Measurements from ENCODE around the gene SCP2.

SCP2 gene, protein sequence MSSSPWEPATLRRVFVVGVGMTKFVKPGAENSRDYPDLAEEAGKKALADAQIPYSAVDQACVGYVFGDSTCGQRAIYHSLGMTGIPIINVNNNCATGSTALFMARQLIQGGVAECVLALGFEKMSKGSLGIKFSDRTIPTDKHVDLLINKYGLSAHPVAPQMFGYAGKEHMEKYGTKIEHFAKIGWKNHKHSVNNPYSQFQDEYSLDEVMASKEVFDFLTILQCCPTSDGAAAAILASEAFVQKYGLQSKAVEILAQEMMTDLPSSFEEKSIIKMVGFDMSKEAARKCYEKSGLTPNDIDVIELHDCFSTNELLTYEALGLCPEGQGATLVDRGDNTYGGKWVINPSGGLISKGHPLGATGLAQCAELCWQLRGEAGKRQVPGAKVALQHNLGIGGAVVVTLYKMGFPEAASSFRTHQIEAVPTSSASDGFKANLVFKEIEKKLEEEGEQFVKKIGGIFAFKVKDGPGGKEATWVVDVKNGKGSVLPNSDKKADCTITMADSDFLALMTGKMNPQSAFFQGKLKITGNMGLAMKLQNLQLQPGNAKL

DNA sequence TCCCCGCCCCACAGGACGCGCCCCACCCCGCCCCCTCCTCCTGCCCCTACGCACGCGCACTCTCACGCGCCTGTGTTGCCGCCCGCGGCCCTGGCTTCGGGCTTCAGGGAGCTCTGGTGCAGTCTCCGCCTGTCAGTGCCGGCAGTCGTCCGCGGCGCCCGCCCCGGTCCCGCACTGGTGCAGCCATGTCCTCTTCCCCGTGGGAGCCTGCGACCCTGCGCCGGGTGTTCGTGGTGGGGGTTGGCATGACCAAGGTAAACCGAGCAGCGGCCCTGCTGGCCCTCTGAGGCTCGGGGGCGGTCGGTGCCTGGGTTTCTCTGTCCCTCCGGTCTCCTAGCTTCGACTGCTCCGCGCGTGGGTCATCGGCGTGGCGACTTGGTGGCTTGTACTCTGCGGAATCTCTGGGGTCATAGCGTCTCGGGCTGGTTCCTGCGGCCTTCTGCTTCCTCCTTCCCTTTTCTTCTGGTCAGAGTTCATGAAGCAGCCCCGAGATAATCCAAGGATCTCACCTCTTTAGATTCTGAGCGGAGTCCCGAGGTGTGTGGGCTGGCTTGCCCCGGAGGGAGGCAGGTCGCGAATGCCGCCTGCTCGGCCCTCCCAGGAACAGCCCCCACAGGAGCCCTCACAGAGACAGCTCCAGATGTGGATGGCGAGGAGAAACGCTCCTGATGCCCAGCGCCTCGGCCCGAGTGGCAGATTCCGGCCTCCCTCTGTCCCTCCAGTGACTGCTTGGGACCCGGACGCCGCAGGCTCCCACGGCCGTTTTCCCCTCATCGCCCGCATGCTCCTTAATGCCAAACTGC is at the start of gene SCP2:
SCP2 (plus strand) TSS at position 65 of the 803 bp plus-strand sequence; CDS start at position 186, 121 bp downstream.
- peak; percentile 60 to 76 for DNase-seq

DNA sequence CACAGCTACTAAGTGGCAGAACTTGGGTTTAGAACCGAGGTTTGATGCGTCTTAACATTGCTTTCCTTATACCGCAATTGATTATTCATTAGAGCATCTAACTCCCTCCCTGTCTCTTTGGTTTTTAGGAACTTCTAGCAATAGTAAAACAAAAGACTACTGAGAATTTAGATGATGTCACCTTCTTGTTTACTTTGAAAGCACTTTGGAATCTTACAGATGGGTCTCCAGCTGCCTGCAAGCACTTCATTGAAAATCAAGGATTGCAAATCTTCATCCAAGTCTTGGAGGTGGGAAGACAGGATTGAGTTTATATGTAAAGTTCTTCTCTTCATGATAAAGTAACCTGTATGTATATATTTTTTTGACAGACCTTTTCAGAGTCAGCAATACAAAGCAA is 49.5 kb upstream of the SCP2 start:
- no peak for DNase-seq

DNA sequence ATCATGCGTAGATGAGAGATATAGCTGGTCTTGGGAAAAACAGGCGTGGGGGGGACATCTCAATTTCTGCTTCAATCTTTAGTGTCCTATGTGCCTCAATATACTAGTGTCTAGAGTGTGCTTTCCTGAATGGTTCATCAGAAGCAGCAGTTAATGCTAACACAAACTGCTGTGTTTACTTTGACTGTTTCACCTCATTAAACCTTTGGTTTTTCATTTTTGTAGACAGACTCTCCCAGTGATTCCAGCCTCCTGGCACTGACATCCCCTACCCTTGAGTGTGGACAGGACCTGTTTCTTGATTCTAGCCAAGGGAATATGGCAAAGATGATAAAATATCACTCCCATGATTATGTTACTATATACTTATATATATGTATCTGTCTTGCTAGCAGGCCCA is 46.9 kb upstream of the SCP2 start:
- peak in 1 of 2 experiments; percentile 48 for DNase-seq

DNA sequence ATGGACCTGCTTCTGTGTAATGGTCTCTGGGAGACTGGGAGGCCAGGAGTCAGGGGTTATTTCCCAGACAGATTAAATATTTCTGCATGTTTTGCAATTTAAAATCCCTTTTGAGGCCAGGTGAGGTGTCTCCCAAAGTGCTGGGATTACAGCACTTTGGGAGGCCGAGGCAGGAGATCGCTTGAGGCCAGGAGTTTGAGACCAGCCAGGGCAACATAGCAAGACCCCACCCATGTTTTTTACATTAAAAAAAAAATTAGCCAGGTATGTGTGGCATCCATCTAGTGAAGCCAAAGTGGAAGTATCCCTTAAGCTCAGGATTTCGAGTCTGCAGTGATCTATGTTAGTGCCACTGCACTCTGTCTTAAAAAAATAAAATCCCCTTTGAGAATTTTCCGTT is 39.6 kb upstream of the SCP2 start:
- DNase-seq, result no peak

DNA sequence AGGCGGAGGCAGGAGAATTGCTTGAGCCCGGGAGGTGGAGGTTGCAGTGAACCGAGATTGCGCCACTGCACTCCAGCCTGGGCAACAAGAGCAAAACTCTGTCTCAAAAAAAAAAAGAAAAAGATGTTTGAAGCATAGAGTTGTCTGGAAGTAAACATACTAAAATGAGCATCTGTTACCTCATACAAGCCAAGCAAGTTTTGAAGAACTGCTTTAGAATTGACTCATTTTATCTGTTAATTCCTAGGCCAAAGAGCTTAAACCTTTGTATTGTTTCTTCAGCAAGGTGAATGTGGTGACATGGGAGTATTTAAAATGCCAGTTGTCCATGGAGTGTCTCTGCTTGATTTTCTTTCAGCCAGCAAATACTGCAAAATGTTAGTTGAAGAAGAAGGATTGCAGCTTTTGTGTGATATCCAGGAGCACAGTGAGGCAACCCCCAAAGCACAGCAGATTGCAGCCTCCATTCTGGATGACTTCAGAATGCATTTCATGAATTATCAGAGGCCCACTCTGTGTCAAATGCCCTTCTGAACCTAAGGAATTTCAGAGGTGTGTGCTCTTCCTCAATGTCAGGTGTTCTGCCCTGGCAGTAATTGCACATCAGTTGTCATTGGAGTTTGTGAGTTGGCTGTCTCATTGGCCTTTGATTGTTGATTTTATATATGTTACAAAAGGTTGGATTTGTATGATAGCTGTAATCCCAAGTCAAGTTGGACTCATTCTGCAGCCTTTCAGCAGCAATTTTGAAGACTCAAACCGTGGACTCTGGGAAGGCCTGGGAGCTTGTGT is 34.5 kb upstream of the SCP2 start:
- DNase-seq, result no peak

DNA sequence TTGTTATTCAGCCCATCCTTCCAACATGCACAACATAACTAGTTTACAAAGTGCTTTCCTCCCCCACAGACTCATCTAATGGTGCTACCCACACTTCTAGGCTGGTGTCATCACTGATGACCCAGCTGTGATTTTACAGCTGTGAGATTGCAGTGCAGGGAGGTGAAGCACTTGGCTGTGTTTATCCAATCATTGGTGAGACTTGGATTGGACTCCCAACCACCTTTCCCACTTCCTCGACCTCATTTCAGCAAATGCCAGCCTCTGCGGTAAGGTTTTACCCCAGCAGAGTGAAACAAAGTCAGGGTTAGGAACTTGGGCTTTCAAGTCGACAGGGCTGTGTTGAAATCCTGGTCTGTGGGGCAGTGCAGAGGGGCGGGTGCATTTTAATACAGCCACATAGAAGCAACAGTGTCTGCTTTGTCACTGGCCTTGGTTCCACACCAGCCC is 27.6 kb upstream of the SCP2 start:
- no peak for DNase-seq

DNA sequence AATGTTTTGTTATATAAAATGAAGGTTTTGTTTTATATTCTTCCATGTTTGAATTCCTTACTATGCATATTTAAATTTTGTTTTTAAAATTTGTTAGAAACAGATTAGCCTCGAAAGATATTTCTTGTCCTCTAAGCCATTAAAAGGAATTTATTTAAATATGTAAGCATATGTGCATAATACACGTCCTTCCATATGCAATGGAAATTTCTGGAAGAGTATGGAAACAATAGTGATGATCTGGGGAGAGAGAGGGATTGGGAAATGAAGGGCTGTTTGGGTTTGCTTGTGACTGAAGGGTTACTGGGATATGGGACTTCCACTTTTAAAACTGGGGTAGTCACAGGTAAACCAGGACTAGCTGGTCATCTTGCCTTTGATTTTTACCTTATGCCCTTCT is 26.7 kb upstream of the SCP2 start:
- DNase-seq, result no peak

DNA sequence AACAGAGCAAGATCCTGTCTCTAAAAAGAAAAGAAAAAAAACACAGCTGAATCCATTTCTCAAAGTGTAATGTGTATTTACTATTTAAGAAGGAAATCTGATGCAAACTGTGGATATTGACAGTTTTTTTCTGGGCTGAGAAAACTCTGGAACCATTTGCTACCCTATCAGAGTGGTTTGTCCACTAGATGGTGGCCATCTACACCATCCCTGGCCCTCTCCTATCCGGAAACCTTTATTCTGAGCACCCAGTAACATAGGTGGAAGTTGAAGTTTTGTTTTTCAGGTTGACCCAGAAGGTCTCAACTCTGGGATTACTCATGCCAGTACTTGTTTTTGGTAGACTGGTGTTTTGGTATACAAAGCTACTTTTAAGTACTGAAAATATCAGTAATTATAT is 25.7 kb upstream of the SCP2 start:
- no peak for DNase-seq

DNA sequence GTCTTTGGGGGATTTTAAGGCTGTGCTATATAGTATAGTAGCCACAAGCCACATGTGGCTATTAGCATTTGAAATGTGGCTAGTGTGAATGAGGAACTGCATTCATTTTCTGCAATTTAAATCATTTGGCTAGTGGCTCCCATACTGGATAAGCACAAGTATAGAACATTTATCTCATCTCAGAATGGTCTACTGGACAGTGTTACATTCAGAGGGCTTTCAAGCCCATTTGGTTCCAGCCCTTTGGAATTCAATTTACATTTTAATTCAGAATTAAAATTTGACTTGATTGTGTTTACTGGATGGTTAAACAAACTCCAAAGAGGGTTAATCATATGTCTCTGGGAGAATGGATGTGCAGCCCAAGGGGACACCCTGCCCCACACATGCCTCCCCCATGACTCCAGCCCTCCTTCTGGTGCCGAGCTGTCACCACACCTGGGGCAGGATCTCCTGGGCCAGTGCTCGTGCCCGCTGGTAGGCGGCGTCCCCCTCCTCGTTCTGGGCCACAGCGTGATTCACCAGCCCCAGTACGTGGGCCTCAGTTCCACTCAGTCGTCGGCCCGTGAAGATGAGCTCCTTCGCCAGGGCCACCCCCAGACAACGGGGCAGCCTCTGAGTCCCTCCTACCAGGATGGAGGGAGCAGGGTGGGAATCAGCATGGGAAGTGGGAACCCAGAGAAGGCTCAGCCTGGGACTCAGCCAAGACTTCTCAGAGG is 22.7 kb upstream of the SCP2 start:
- no peak for DNase-seq

DNA sequence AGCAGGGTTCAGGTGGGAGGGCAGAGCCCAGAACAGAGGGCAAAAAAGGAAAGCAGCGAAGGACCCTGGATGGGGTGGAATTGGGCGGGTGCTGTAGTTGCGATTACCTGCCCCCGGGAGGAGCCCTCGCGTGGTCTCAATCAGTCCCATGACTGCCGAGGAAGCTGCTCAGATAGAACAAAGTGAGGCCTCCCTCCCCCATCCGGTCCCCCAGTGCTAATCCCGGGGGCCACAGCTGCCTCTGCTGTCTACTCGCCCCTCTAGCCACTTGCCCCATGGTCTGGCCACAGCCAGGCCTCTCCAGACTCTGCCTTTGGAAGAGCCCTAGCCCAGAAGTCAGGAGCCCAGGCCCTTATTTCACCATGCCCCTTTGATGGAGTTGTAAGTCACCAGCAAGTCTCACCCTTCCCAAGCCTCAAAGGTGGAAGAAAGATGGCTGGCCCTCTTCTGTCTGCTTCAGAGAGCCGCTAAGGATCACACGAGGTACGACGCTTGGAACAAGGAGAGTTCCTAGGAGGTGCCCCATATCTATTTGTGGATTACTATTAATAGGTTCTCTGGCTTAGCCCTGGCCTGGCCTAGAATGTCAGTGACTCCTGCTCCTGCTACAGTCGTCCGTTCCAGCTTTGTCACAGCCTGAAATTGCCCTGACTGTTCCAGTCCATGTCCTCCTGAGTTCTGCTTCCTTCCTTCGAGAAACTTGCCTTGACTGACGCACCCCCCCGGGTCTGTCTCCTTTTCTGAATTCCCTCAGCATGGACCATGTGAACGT is 22.0 kb upstream of the SCP2 start:
- DNase-seq, result peak; percentile 39 to 40

DNA sequence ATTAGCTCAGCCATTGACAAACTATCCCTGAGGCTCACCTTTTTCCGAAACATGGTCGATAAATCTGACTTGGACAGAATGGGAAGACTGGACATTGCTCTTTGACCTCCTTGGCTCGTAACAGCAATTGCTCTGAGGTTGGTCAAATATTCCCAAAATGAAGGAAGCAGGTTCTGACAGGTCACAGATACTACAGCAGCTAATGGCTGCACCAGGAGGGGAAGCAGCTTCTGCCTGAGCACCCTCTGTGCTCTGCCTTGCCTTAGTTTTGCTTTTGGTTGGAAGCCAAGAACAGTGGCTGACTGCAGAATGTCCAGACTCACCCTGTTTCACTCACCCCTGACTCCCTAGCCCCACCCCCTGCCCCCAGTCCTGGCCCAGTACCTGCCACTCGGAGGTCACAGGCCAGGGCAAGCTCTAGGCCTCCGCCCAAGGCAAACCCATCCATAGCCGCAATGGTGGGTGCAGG is 20.9 kb upstream of the SCP2 start:
- no peak for DNase-seq

DNA sequence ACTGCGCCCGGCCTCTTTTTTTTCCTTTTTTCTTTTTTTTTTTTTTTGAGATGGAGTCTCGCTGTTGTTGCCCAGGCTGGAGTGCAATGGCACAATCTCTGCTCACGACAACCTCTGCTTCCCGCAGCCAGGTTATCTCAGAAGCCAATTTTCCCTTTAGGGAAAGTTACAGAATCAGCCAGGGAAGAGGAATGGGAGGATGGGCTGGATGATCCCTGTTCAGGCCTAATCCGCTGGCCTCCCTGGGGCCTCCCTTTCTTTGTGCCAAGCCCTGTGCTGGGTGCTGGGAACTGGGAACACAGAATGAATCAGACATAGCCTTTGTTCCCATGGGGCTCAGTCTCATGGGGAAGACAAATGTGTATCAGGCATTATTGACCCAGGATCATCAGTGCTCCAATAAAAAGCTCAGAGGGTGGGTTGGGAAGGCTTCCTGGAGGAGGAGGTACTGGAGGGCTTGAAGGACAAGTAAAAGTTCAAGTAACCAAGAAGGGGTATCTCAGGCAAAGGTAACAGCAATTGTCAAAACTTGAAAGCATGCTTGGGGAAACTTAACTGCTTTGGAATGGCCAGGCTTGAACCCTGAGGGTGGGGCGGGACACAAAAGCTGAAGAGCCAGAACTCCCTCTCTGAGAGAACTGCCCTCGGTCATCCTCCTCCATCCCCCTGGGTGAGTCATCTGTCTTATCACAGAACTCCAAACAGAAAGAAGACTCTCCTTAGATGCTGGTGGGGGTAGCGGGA is 19.8 kb upstream of the SCP2 start:
- no peak for DNase-seq

DNA sequence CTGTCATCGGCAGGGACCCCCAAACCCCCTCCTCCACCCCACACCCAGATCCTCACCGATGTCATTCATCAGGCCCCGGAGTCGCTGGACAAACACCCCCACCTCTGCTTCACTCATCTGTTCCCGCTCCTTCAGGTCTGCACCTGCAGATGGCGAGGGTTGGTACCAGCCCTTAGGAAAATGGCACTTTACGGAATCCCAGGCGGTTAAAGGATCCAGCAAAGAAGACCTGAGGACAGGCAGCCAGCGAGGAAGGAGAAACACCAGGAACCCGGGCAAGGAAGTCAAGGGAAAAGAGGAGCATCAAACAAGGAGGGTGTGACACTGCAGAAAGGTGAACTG is 19.3 kb upstream of the SCP2 start:
- DNase-seq, result no peak

DNA sequence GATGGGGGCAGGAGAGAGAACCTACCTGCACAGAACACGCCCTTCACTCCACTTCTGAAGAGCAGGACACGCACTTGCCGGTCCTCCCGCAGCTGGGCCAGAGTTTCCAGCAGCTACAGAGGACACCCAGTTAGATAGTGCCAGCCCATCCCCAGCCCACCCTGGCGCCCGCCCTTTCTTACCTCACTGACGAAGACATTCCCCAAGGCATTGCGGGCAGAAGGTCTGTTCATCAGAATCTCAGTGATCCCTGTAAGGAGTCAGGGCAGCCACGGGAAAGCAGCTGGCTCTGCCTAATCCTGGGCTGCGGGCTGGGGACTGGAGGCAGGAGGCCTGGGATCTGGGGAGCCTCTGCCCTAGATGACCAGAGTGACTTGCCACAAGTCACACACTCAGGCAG is 15.5 kb upstream of the SCP2 start:
- no peak for DNase-seq

DNA sequence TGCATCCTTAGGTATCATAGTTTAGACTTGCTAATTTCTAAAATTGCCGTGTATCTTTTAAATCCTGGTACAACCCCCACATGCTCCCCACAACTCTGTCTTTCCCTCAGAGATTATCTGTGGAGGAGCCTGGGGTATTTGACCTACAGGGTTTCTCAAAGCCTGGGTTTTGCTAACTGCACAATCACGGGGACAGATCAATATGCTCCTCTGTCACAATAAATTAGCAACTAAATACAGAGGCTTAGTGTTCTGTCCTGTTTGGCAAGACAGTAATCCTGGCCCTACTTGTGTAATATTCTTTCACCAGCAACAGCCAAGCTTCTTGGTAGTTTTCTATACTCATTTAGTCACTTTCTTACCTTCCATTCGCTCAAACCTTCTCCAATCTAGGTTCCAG is 14.1 kb upstream of the SCP2 start:
- DNase-seq, result no peak

DNA sequence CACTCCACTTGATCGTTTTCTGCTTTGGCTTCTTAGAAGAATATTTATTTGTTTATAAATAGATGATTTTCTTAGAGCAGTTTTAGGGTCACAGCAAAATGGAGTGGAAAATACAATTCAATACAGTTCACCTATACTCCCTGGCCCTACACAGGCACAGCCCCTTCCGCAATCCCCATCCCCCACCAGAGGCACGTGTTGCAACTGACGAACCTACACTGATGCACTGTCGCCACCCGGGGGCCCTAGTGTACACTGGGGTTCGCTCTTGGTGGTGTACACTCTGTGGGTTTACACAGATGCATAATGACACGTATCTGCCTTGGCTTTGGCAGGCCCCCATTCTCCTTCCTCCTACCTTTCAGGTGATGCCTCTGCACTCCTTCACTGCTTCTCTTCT is 13.5 kb upstream of the SCP2 start:
- DNase-seq, result no peak

DNA sequence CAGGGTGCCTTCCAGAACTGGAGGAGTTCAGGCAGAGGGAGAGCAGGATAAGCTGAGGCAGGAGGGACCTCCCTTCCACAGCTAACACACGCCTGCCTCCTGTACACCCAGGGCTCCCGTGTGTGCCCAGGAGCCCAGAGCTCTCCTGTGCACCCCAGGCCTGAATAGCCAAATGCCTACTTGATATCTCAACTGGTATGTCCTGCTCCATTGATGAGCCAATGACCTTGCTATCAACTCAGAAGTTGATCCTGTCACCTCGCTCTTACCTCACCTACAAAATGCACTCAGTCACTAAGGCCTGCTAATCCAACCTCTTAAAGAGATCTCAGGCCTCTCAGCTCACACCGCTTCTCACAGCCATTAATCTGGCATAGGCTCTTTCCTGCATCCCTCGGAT is 12.6 kb upstream of the SCP2 start:
- DNase-seq, result no peak

DNA sequence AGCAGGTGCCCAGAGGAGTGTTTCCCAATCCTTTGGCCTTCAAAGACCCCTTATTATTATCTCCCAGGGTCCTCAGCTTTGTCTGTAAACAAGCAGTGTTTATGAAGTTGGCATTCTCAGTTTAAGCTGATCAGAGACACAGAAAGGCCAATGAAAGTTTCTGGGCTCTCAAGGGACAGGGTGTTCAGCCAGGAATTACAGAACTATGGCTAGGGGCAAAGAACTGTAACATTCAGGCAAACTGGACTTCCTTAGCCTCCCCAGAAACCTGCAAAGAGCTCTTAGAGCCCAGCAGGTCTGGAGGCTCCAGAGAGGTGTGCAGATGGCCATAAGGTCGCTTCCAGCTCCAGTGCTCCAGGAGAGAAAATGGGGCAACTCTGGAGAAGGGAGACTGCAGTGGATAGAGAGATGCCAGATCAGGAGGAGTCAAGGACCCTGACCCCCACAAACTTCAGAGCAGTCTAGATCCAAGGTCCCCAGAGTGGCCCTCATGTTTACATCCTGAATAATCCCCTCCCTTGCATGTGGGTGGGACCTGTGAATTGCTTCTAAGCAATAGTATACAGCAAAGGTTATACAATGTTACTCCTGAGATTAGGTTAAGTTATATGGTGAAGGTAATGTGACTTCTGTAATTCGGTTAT is 11.7 kb upstream of the SCP2 start:
- DNase-seq, result no peak

DNA sequence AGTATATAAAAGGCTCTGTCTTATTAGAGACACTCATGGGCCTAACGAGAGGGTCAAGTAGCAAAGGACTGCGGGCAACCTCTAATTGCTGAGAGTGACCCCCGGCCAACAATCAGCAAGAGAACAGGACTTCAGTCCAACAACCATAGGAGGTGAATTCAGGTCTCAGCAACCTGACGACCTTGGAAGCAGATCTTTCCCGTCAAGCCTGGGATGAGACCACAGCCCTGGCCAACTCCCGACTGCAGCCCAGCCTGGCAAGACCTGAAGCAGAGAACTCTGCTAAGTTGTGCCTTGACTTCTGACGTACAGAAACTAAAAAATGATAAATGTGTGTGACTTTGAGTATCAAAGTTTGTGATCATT is 11.2 kb upstream of the SCP2 start:
- DNase-seq, result no peak

DNA sequence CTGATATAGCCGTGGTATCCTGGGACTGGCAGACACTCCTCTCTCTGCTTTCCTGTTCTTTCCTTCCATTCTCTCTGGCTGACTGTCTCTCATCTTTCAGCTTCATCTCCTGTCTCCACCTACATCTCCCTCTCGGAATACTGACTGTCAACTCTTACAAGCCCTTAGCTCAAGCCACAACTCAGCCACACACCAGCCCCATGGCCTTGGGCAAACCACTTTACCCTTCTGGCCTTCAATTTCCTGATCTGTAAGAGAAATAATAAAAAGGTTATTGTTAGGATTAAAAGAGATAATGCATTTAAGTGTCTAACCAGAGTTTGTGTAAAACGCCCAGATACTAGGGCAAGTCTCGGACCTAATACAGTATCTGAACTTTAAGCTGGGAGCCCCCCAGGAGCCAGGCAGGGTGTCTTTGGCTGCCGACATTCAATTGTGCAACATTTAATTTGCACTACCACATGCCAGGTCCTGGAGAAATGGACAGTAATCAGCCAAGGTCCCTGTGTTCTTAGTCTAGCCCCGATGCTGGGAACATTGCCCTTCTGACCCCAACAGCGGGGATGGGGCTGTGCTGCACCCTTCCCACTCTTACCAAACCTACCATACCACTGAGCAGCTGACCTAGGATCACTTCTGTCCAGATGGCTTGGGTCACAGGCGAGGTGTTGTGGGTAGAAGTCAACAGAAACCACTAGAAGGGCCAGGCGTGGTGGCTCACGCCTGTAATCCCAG is 10.7 kb upstream of the SCP2 start:
- no peak for DNase-seq
